Coronary artery (tissue), 2 donors: ENCODE measurements around the gene PGC.

Experiments
- DNase-seq: peaks from one replicate; pipeline ENCODE4 v3.0.0-alpha.2; 2017; ENCODE audit warnings: low spot score
- H3K27ac ChIP-seq, 2 donors: fragments of 200-600 bp; sonication (generic); one replicate each; pipeline ENCODE4 v1.5.1; 2016 to 2019
- H3K4me3 ChIP-seq: fragments of 200-600 bp; sonication (generic); 2 replicates; pipeline ENCODE4 v1.5.1; 2016; ENCODE audit warnings: mild to moderate bottlenecking, moderate library complexity
- TF ChIP-seq, protein P1 (sequence below): fragments of 200-600 bp; sonication (generic); IDR thresholded peaks from one replicate; pipeline ENCODE4 v1.5.1; 2019; ENCODE audit warnings: antibody characterized with exemption

Gene PGC

DNA sequence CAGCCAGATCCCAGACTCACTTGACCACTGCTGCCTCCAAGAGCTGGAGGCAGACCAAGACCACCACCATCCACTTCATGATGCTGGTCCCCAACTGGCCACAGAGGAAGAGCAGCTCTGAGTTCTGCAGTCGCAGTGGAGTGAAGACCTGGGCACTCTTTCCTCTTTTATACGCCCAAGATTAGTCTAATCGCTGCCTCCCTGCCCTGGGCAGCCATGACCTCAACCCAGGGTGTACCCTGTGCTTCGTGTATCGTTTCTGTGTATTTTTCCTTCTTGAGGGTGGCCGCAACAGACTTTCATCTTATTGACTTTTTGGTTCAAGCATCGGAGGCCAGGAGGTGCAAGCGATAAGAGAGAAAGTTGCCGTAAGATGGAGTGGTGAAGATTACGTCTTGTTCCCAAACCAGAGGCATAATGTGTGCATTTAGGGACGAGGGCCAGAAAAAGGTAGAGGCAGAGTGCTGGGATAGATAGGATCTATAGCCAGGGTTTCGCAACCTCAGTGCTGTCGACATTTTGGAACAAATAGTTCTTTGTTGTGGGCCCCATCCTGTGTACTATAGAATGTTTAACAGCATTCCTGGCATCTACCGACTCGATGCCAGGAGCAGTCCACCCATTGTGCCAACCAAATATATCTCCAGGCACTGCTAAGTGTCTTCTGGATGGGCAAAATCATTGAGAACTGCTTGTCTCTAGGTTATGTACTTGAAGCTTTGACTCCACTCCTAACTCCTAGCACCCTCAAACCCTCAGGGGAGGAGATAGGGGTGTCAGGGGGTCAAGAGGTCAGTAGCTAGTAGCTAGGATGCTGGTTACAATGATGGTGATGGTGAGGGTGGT is at the start of gene PGC:
Gene PGC, minus strand, starts transcription at position 142 of the 846 bp plus-strand sequence. Its CDS starts 63 bp downstream, at position 79.
- TF ChIP-seq, protein P1, sequence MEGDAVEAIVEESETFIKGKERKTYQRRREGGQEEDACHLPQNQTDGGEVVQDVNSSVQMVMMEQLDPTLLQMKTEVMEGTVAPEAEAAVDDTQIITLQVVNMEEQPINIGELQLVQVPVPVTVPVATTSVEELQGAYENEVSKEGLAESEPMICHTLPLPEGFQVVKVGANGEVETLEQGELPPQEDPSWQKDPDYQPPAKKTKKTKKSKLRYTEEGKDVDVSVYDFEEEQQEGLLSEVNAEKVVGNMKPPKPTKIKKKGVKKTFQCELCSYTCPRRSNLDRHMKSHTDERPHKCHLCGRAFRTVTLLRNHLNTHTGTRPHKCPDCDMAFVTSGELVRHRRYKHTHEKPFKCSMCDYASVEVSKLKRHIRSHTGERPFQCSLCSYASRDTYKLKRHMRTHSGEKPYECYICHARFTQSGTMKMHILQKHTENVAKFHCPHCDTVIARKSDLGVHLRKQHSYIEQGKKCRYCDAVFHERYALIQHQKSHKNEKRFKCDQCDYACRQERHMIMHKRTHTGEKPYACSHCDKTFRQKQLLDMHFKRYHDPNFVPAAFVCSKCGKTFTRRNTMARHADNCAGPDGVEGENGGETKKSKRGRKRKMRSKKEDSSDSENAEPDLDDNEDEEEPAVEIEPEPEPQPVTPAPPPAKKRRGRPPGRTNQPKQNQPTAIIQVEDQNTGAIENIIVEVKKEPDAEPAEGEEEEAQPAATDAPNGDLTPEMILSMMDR = no peak
- Histone ChIP-seq H3K4me3 (no peak within 1 kb of the TSS), H3K27ac (no peak within 1 kb of the TSS)
- DNase-seq = no peak

DNA sequence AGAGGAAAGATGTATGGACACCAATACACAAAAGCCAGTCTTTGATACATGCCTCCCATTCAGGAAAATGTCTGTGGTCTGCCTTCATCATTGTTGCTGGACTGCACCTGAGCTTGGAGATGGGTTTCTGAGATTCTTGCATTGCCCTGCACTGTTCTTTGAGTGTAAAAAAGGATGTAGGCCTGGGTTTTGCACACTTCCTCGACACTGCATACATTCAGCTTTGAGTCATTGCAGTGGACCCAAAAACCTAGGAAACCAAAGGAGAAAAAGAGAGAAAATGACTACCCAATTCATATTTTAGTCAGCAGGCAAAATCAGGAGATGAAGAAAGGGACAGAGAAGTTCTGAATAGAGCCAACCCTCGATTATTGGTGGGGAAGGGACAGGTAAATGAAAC is 49.3 kb upstream of the PGC start:
- no peak overlapping the region for H3K4me3 ChIP-seq
- TF ChIP-seq, protein P1 = no peak
- no peak overlapping the region for H3K27ac ChIP-seq
- no peak for DNase-seq

DNA sequence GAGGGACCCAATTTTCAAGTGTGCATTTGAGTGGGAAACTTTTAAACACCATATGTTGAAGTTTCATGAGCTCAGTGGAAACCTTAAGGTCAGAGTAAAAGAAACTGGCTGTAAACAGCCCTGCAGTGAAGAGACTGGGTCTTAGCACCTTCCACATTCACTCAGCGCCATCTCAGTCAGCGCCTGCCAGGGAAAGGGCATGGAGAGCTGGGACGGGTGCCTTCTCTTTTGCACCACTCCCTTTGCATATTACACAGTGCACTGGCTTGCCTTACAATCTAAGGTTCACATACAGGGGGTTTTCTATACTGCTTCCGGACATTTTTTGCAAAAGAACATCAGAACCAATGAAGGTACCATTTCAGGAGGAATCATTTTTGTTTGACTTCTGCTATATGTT is 44.8 kb upstream of the PGC start:
- no peak for DNase-seq

DNA sequence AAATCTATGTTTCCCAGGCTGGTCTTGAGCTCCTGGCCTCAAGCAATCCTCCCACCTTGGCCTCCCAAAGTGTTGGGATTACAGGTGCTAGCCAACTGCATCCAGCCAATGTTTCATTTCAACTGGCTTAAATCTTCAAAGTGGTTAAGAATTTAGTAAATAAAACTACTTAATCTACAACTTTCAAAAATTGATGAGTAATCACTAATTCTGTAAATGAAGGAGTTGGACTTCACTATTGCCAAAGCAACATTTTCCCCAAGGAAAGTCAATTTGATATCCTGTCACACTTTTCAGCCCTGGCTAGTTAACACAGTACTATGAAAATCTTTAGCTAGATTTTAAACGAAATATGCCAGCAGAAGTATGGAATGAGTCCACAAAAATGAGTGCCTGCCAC is 44.1 kb upstream of the PGC start:
- no peak for DNase-seq
- no peak overlapping the region for H3K27ac ChIP-seq
- TF ChIP-seq, protein P1 = no peak
- H3K4me3 ChIP-seq = no peak overlapping the region

More for the DNA sequence above, 44.8 kb upstream of the PGC start:
- TF ChIP-seq, protein P1 = no peak
- Histone ChIP-seq H3K27ac (no peak overlapping the region), H3K4me3 (no peak overlapping the region)

DNA sequence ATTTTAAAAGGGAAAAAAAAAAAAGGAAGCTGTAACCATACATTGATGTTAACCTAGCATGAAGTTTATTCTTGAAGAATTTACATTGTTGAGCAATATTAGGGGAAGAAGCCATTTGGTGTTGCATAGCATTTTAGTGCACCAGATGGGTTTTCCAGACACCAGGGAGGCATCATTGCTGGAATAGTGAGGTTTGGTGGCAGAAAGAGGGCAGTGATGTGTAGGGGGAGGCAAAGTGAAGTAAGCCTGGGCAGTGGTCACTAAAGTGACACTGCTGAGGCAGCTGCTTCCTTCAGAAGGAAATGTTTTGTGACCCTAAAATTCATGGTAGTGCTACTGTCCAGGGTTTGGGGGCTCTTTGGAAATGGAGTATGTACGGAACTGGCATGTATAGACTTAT is 42.8 kb upstream of the PGC start:
- no peak for DNase-seq
- TF ChIP-seq, protein P1 = no peak
- Histone ChIP-seq H3K4me3 (no peak overlapping the region), H3K27ac (no peak overlapping the region)

DNA sequence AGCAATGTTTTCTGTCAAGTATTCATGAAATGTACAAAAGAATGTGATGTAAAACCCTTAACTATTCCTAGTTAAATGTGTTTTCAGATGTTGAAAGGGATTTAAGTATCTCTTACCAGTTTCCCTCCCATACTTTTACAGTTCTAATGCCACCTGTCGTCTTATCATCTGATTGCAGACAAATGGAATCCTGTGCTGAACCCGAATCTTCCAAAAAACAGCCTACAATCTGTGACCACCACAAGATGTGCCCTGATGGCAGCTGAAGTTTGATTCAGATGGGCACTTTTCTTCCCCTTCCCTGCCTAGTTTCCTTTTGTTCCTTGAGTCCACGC is 42.2 kb upstream of the PGC start:
- TF ChIP-seq, protein P1 = no peak
- no peak for DNase-seq
- Histone ChIP-seq H3K27ac (no peak overlapping the region), H3K4me3 (no peak overlapping the region)

DNA sequence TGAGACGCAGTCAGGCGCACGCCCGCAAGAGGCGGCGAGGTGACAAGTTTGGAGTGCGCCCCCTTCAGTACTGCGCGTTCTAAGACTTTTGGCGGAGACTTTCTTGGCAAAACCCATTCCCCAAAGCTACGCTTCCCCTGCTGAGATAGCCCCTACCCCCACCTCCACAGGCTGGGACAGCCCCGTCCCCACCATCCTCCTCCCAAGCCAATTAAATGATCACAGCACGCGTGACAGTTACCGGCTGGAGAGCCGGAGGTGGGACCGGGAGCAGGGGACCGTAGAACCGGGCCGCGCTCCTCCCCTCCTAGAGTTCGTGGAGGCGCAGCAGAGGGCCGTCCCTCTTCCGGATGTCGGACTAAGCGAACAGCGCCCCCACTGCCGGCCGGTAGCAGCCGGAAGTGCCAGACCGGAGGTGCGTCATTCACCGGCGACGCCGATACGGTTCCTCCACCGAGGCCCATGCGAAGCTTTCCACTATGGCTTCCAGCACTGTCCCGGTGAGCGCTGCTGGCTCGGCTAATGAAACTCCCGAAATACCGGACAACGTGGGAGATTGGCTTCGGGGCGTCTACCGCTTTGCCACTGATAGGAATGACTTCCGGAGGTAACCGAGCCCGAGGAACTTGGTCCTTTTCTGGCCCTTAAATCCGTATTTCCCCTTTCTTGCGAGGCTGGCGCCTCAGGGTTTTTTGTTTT is 40.2 kb upstream of the PGC start, which contains the start of gene TOMM6:
Gene TOMM6, plus strand, starts transcription at position 476 of the 699 bp plus-strand sequence. Its CDS starts 4 bp downstream, at position 480.
- TF ChIP-seq, protein P1 = peak; percentile 90
- DNase-seq = peak; percentile 97
- Histone ChIP-seq H3K4me3 (peak within 1 kb of the TSS; percentile 98), H3K27ac (peak within 1 kb of the TSS; percentile 75 to 100)
